ENCODE measurements around the gene ENPP6.

GRCh38 chr4:184255871-184256642 is 38.4 kb upstream of the ENPP6 start:
- no peak for TF ChIP-seq CTCF (IDR thresholded peaks at IDR 0.05; ENCODE audit: low read length)
- no peak for TF ChIP-seq EZH2 (IDR thresholded peaks at IDR 0.05; ENCODE audit: borderline replicate concordance, low read length)
